GM12891 (cell line): ENCODE results near the gene SLC2A3.

Source experiments
- POLR2A ChIP-seq: IDR thresholded peaks from 2 replicates; pipeline ENCODE4 v1.6.1; 2011; ENCODE audit warnings: low read depth, low read length, control low read depth
- POLR2AphosphoS5 ChIP-seq: IDR thresholded peaks from 2 replicates; pipeline ENCODE4 v1.6.1; 2011; ENCODE audit warnings: low read depth, low read length, control low read depth
- TAF1 ChIP-seq: IDR thresholded peaks from 2 replicates; pipeline ENCODE4 v1.6.1; 2011; ENCODE audit warnings: low read depth, low read length, control low read depth

DNA sequence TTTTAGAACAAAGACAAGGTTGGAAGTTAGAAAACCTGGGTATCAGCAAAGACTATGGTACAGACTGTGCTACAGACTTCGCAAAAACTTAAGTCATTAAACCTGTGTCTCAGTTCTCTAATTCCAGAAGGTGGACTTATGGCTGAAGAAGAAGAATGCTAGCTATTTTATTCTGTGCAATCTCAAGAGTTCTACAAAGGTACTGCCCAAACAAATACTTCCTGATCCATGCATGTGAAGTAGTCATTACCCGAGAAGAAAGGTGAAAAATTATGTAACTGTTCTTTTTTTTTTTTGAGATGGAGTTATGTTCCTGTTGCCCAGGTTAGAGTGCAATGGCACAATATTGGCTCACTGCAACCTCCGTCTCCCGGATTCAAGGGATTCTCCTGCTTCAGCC lies 45.5 kb upstream of the SLC2A3 start:
- TF ChIP-seq POLR2A (no peak), POLR2AphosphoS5 (no peak), TAF1 (no peak)
